Glomerular endothelial cell (primary cell): ENCODE measurements around the gene SLC39A9. TPM values are rescaled to one million over a fixed set of nuclear protein-coding genes. Genes with fewer than 3 reads are reported as not detected.

Experiments
- DNase-seq: peaks from one replicate; pipeline ENCODE4 v3.0.0-alpha.2; 2011; ENCODE audit warnings: low read depth, low spot score; ENCODE audit errors: extremely low read depth
- total RNA-seq: library from RNA; depleted of rRNA; stranded (reverse); fragments of >200 nt; gene quantifications from 2 replicates; pipeline ENCODE4 v1.2.3, GENCODE V29; 2015

SLC39A9 gene, protein sequence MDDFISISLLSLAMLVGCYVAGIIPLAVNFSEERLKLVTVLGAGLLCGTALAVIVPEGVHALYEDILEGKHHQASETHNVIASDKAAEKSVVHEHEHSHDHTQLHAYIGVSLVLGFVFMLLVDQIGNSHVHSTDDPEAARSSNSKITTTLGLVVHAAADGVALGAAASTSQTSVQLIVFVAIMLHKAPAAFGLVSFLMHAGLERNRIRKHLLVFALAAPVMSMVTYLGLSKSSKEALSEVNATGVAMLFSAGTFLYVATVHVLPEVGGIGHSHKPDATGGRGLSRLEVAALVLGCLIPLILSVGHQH
- 57.2 and 66.7 TPM in 2 replicates for total RNA-seq

DNA sequence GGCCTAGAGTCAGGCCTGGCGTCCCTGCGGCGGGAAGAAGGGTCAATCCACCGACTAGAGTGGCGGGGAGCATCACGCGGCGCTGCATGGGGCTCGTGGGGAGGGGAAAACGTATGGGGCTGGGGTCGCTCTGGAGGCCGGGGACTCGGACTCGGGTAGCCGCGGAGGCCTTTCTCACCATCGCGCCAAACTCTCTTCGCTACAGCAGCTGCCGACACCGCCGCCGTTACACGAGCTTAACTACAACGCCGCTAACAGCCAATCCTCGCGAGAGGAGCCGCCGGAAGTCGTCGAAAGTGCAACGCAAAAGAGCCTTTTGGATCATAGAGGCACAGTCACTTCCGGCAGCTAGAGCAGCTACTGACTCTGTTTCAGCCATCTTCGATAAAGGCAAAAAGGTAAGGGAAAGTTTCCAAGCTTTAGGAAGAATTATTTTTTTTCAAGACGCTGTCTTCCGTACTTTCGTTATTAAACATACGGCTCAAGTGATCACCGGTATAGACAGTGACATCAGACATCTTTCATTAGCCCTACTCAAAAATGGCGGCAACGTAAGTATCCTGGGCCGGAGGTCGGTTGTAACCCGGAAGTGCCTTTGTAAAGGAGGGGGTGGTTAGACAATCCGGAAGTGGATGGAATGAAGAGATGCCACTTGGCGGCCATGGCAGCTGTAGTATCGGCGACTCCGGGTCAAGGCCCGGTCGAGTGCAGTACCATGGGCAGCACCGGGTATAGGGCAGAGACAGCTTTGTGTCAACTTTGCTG, at the start of gene SLC39A9, which contains the start of gene ERH:
TSS of gene SLC39A9 (plus strand) at position 640 of the 765 bp plus-strand sequence. CDS start 678 bp downstream, outside the sequence.
TSS of gene ERH (minus strand) at position 247 of the 765 bp plus-strand sequence. CDS start at position 181, 66 bp downstream.
- DNase-seq, result peak; percentile 96

DNA sequence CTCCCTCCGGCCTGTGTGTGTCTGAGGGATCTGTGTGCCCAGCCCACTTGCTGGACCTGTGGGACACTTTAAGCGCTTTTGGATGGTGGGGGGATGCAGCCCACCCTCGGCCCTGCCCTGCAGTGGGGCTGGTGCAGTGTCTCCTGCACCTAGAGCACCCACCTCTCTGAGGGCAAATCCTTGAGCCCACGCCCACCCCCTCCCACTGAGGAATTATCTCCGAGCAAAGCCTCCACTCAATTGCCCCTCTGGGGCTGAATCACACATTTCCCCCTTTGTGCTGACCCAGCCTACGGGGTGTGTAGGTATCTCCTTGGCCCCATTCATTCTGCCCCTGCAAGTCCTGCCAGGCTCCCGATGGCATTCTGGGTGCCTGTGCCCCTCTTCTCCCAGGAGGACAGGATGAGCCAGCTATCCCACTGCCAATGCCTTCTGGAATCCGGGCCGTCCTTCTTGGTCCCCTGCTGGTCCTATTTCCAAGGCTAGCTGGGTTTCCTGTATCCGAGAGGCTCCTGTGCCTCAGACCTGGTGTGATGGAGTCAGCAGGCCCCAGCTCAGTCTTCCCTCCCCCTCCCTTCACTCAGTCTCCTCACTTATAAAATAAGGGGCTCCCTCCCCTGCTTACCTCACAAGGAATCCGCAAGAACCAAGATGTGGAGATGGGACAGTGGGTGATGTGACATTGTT, 49.3 kb upstream of the SLC39A9 start:
- DNase-seq, result no peak

GRCh38 chr14:69350892-69351291, 47.6 kb upstream of the SLC39A9 start:
- no peak for DNase-seq

DNA sequence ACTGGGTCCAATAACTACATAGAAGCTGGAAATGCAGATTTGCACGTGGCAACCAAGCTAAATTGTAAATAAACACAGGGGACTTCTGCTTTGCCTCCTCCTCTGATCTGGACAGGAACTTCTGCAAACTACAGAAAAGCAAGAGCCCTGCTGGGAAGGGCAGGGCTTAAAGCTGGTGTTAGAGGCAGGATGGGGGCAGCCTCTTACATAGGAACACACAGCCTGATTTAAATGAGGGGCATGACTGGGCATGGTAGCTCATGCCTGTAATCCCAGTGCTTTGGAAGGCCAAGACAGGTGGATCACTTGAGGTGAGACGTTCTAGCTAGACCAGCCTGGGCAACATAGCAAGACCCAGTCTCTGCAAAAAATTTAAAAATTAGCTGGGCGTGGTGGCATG, 47.1 kb upstream of the SLC39A9 start:
- no peak for DNase-seq

- no peak for DNase-seq
Measured at GRCh38 chr14:69351911-69352310, 46.6 kb upstream of the SLC39A9 start.

- no peak for DNase-seq
Measured at GRCh38 chr14:69353168-69353567, 45.3 kb upstream of the SLC39A9 start.

DNA sequence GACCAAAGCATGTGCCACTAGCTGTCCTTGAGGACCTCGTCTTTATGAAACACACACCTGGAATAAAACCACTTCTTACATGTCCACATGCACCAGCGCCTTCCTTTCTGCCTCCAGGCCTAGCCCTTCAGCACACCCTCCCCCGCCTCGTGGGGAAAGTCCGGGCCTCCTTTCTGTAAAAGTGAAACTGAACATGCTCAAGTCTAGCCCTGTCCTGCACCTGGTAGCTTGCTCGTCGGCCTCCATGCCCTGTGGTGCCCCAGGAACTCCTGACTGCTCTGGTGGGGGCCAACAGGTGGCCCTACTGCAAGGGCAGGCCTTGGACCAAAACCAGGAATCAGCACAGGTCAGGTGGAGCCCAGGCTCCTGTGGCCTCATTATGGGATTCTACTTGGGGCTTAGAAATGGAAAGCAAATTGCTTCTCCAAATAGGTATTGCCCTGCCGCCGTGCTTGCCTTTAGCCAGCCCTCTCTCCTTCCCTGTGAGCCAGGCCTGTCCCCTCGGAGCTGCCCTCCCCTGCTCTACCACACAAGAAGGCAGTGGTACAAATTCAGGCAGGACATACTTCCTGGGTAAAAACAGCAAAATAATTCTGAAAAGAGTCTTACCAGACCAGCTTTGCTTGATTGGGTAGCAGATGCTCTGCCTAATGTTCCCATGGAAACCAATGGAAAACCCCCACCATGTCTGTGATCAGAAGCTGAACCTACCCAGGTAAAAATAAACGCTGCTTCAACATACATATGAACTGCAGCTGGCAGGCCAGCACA, 43.9 kb upstream of the SLC39A9 start:
- no peak for DNase-seq

GRCh38 chr14:69355154-69355597, 43.3 kb upstream of the SLC39A9 start:
- DNase-seq, result no peak

DNA sequence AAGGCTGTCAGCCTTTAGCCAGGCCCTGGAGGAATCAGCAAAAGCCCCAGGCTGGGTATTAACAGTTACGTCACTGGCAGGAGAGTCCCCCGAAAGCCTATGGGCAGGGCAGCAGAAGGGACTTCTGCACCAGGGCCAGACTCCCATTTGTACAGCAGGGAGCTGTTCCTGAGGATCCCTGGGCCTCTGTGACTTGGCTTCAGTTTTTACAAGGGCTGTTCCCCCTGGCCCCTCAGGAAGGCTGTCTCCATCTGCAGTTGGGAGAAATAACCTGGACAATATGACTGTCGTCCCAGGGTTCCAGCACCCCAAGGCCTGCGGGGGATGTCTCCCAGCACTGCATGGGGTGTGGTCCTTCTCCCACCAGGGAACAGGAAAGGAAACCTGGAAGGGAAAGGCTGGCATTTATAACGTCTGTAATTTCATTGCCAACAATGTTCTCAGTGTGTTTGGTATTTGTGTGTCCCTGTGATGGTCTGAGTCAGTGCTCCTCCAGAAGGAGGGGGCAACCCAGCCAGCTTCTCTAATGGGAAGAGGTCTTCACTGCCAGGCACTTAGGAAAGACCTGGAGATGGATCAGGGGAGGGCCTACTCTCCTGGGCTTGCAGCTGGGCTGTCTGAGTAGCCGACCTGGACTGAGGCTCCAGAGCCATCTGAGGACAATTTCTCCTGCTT, 42.7 kb upstream of the SLC39A9 start:
- DNase-seq, result no peak

DNA sequence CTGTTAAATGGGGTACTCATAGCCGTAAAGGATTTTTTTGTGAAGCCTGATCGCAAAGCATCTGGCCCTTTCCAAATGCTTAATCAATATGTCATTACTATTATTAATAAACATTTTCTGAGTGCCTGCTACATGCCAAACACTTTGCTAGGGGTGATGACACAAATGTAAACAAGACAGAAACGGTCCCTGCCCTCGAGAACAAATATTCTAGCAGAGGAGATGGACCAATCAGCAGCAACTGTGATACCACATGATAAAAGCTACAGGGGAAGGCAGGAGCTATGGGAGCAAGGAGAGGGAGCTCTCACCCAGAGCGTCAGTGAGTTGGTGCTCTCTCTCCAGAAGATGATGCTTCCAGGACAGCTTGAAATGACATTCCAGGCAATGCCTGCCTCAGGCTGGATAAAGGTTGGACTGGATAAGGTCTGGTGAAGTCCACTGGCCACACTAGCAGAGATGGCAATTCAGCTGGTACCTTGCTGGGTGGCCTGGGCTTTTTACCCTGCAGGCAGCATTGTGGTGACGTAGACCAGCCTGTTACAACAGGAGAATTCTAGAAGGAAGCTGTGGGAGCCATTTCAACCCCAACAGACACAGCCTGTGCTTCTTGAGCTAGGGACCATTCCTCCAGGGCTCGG, 41.5 kb upstream of the SLC39A9 start:
- no peak for DNase-seq

DNA sequence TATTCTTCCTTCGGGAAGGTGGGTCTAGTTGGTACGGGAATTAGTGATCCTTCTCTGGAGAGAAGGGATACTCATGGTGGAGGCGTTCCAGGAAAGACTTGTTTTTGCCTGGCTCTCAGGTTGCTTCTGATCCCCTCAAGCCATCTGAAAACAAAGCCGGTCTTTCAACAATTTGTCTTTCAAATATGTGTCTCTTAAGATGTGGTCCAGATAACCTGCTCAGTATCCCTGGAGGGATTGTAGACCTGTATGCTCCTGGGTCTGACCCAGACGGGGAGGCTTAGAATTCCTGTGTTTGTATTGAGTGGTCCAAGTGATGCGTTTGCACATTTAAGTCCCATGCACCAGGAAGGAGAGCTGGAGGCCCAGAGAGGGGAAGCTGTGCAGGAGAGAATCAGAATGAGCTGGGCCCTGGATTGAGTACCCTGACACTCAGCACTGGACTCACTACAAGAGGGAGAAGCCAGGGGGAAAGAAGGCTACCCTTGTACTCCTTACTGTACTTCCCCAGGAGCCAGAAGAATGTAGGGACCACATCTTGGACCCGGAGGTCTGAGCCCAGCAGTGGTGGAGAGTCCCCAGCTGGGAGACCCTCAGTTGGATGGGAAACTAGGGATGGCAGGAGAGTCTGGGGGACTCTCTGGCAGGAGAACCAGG, 40.8 kb upstream of the SLC39A9 start:
- DNase-seq, result no peak

GRCh38 chr14:69358233-69358963, 40.1 kb upstream of the SLC39A9 start:
- DNase-seq, result no peak

DNA sequence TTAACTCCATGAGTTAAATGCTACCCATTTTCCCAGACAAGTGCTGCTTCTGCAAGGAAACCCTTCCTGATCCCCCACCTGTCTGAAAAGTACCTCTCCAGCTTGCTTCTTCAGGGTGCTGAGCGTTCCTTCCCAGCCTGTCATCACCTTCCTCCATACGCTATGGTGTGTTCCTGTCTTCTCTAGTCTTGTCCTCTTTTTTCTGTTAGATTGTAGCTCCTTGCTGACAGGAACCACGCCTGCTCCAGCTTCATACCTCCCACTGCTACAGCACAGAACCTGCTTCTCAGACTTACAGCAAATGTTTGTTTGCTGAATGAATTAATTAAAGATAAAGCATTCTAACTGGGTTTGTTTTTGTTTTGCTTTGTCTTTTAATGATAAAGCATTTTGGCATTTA, 39.5 kb upstream of the SLC39A9 start:
- DNase-seq, result no peak

- DNase-seq, result no peak
Measured at GRCh38 chr14:69360438-69361108, 37.9 kb upstream of the SLC39A9 start.

GRCh38 chr14:69363055-69363454, 35.4 kb upstream of the SLC39A9 start:
- DNase-seq, result no peak

GRCh38 chr14:69363964-69364363, 34.5 kb upstream of the SLC39A9 start:
- DNase-seq, result no peak

DNA sequence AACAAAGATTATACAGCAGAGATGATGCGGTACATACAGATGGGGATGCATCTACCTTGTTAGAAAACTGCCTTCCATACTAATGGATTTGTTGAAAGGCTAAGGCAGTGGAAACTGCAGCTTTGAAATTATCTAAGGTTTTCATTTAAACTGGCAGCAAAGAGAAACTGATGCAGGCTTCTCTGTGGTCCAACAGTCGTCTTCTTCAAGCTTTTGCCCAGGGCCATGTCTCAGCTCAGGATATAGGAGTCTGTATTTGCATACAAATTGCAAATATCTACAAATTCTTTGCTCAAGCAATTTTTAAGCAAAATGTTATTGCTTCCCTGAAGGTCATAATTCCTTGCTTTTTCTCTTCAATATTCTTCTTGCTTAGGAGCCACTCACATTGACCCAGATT, 34.1 kb upstream of the SLC39A9 start:
- DNase-seq, result no peak

DNA sequence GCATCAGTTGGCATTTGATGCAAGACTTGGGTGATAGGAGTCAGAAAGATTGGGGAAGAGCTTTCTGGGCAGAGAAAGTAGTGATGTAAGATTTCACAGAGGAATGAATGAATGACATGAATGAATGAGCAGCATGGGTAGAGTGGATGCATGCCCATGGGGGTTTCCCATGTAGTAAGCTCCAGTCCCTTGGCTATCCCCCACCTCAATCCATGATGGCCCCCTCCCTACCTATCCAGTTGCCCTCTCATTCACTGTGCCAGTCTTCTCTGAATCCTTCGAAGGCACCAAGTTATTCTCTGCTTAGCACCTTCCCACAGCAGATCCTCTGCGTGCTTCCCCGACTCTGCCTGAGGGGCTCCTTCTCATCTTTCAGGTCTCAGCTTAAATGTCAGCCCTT, 32.4 kb upstream of the SLC39A9 start:
- no peak for DNase-seq
